ENCODE measurements around the gene IL4. TPM values are rescaled to one million over a fixed set of nuclear protein-coding genes. Genes with fewer than 3 reads are reported as not detected.

The IL4 gene
- total RNA-seq, 2 donors from 2014 or later = not detected

DNA sequence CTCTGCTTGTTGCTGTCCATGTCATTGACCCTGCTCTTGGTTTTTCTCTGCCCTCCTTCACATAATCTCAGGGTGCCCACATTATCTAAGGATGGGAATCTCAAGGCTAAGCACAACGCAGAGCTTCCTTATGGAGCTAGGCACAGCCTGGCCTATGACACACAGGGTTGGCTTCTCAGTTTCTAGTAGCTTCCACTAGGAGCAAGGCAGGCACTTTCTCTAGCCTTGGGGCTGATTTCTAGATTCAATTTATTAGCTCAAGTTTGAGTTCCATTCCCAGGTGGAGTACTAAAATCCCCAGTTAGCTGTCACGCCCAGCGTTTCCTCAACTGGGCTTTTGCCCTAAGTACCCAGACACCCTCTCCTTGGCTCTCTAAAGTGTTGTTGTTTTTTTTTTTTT lies 12.4 kb downstream of the IL4 start:
- H3K4me3 Mint-ChIP-seq = no peak overlapping the region
- H3K9me3 ChIP-seq (ENCODE audit: control insufficient read depth, low read length) = no peaks in the 10 kb centered on the region
- H3K9ac ChIP-seq (ENCODE audit: extremely low read depth, low read length, poor library complexity, severe bottlenecking) = no peak overlapping the region
- H3K9me3 Mint-ChIP-seq = no peaks in the 10 kb centered on the region
- no peak overlapping the region for H3K27ac ChIP-seq (ENCODE audit: low read depth, low read length)
- 96 to 100% methylated on average over 1 to 3 of the region's 3 CpGs for WGBS, 2 experiments (ENCODE audit: insufficient coverage in 1 of 2, insufficient read length in 1 of 2)
- no peaks in the 10 kb centered on the region for H3K36me3 ChIP-seq (ENCODE audit: control insufficient read depth, insufficient read depth, low read length)
- H3K36me3 Mint-ChIP-seq (ENCODE audit: low read depth) = no peaks in the 10 kb centered on the region
- no peaks in the 10 kb centered on the region for H3K27me3 Mint-ChIP-seq (ENCODE audit: insufficient read depth)
- H3K4me1 ChIP-seq (ENCODE audit: control insufficient read depth, insufficient read depth, low read length) = no peaks in the 10 kb centered on the region
- no peak overlapping the region for H3K4me3 ChIP-seq (ENCODE audit: low read length)
- no peaks in the 10 kb centered on the region for H3K27me3 ChIP-seq (ENCODE audit: control insufficient read depth, insufficient read depth, low read length, poor library complexity, severe bottlenecking)
- no peaks in the 10 kb centered on the region for H3K4me1 Mint-ChIP-seq
- H3K27ac Mint-ChIP-seq = no peak overlapping the region
- TF ChIP-seq CTCF (conservative IDR thresholded peaks at IDR 0.05) = no peak
- no peak for DNase-seq

DNA sequence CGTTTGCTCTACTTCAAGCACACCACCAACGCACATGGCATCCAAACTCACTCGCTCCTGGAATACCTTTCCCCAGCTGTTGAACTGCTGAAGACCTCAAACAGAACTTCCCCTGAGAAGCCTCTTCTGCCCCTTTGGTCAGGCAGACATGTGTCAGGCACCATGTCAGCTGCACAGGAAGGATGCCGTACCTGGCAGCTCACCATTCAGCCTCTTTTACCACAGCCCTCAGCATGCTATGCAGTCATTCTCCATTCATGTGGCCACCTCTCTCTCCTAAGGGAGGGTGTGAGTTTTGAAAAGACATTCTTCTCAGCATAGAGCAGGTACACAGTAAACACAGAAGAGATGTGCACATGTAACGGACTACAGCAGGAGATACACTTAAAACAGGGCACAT lies 14.2 kb downstream of the IL4 start:
- no peaks in the 10 kb centered on the region for H3K9me3 ChIP-seq (ENCODE audit: control insufficient read depth, low read length)
- TF ChIP-seq CTCF (conservative IDR thresholded peaks at IDR 0.05) = no peak
- no peaks in the 10 kb centered on the region for H3K27me3 ChIP-seq (ENCODE audit: control insufficient read depth, insufficient read depth, low read length, poor library complexity, severe bottlenecking)
- no peak overlapping the region for H3K4me3 ChIP-seq (ENCODE audit: low read length)
- no peak for DNase-seq
- H3K4me1 ChIP-seq (ENCODE audit: control insufficient read depth, insufficient read depth, low read length) = no peaks in the 10 kb centered on the region
- 86 to 93% methylated on average over 1 to 5 of the region's 5 CpGs for WGBS, 2 experiments (ENCODE audit: insufficient coverage in 1 of 2, insufficient read length in 1 of 2)
- no peaks in the 10 kb centered on the region for H3K4me1 Mint-ChIP-seq
- H3K4me3 Mint-ChIP-seq = no peak overlapping the region
- no peak overlapping the region for H3K27ac ChIP-seq (ENCODE audit: low read depth, low read length)
- H3K9ac ChIP-seq (ENCODE audit: extremely low read depth, low read length, poor library complexity, severe bottlenecking) = no peak overlapping the region
- no peaks in the 10 kb centered on the region for H3K27me3 Mint-ChIP-seq (ENCODE audit: insufficient read depth)
- peaks cover 3% of the 10 kb centered on the region for H3K36me3 Mint-ChIP-seq (ENCODE audit: low read depth)
- H3K27ac Mint-ChIP-seq = no peak overlapping the region
- H3K36me3 ChIP-seq (ENCODE audit: control insufficient read depth, insufficient read depth, low read length) = no peaks in the 10 kb centered on the region
- H3K9me3 Mint-ChIP-seq = no peaks in the 10 kb centered on the region

DNA sequence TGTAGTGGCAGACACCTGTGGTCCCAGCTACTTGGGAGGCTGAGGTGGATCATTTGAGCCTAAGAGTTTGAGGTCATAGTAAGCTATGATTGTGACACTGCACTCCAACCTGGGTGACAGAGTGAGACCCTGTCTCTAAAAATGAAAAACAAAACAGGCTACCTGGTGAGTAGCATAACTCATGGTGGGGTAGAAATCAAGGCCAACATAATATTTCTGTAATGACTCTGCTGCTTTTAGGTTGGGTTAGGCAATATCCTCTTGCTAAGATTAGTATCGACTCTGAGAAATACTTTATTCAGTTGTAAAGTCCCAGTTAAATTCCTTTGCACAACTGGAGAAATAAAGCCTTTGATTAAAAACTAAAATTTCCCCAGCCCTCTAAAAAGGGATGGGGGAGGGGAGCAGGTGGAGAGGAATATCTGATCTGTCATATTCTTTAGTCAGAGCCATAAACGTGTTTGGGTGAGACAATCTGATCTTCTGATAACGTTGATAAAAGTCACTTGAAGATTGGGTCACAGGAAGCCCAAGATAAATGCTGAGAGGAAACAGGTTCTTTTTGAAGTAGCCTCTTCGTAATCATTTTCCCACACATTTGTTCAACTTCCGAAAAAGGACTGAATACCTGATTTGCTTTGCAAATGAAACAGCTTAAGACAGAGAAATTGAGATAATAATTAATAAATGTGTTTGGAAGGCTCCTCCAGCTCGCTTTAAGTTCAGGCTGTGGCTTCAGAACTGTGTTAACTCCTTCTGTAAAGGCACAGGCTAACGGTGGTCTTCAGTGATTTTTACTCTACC lies 14.9 kb downstream of the IL4 start:
- Mint-ChIP-seq H3K4me1 (no peaks in the 10 kb centered on the region), H3K27me3 (ENCODE audit: insufficient read depth) (no peaks in the 10 kb centered on the region), H3K9me3 (no peaks in the 10 kb centered on the region), H3K36me3 (ENCODE audit: low read depth) (peaks cover 5% of the 10 kb centered on the region), H3K4me3 (no peak overlapping the region), H3K27ac (no peak overlapping the region)
- DNase-seq = no peak
- Histone ChIP-seq H3K4me3 (ENCODE audit: low read length) (no peak overlapping the region), H3K4me1 (ENCODE audit: control insufficient read depth, insufficient read depth, low read length) (no peaks in the 10 kb centered on the region), H3K9me3 (ENCODE audit: control insufficient read depth, low read length) (no peaks in the 10 kb centered on the region), H3K27me3 (ENCODE audit: control insufficient read depth, insufficient read depth, low read length, poor library complexity, severe bottlenecking) (no peaks in the 10 kb centered on the region), H3K27ac (ENCODE audit: low read depth, low read length) (no peak overlapping the region), H3K36me3 (ENCODE audit: control insufficient read depth, insufficient read depth, low read length) (no peaks in the 10 kb centered on the region), H3K9ac (ENCODE audit: extremely low read depth, low read length, poor library complexity, severe bottlenecking) (no peak overlapping the region)
- no peak for TF ChIP-seq CTCF (conservative IDR thresholded peaks at IDR 0.05)
- WGBS, 2 experiments (ENCODE audit: insufficient coverage in 1 of 2, insufficient read length in 1 of 2) = 90 to 91% methylated on average over 5 to 7 of the region's 7 CpGs
